NCI-H2227 (cell line): Measurements from ENCODE around the gene RTP5.
"Not testable (repeated sequence)": the region's sequence is repeated elsewhere in the genome, so short reads cannot be mapped to it uniquely, and the experiment has no call there.

Experiments used
- DNase-seq: peaks from one replicate; lab custom pipeline; 2025; ENCODE audit not compliant: unreplicated experiment; lab: John Stamatoyannopoulos, UW

Gene RTP5

DNA sequence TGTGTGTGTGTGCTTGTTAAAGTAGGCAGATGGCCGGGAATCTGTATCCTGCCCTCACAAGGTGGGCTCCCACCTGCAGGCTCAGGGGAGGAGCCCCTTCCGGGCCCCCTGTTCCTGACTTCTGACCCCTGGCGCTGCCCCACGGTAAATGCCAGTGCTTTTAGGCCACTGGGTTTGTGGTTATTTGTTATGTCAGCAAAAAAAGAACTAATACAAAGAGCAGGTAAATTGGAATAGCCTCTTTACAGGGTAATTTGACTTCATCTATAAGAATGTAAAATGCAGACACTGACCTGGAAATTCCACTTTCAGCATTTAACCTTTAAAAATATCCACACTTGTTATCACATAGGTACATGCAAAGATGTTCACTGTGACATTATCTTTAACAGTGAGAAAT lies 44.2 kb downstream of the RTP5 start:
- DNase-seq = no peak

DNA sequence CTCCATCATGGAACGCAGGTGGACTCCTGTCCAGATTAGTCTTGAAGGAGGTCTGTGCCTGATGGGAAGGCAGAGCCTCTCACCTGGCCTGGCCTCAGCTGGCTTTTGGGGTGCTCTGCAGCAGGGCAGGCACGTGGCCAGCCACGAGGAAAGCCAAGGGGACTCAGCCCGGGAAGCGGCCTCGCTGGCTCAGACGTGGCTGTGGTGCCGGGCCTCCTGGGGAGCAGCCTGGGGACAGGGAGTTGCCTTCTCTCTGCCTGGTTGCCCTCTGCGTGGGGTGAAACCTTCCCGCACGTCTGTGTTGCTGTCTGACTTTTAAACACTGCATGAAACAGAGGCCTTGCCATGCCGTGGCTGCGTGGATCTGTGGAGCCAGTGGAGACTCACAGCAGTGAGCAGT lies 45.0 kb downstream of the RTP5 start:
- no peak for DNase-seq

DNA sequence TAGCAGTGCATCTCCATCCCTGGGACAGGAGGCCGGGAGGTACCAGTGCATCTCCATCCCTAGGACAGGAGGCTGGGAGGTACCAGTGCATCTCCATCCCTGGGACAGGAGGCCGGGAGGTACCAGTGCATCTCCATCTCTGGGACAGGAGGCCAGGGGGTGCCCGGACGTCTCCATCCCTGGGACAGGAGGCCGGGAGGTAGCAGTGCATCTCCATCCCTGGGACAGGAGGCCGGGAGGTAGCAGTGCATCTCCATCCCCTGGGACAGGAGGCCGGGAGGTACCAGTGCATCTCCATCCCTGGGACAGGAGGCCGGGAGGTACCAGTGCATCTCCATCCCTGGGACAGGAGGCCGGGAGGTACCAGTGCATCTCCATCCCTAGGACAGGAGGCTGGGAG lies 52.1 kb downstream of the RTP5 start:
- not testable (repeated sequence) for DNase-seq

DNA sequence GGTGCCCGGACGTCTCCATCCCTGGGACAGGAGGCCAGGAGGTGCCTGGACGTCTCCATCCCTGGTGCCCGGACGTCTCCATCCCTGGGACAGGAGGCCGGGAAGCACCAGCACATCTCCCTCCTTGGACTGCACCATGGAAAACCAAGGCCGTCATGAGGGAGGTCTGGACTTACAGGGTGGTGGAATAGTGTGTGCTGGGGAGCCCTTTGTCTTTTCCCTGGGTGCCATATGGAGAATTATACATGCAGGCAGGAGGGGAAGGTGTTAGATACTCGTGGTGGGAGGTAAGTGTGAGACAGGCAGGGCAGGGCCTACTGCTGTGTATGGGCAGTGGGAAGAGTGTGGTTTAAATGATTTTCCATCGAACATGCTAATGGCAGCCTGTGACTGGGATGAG lies 52.9 kb downstream of the RTP5 start:
- DNase-seq = no peak

DNA sequence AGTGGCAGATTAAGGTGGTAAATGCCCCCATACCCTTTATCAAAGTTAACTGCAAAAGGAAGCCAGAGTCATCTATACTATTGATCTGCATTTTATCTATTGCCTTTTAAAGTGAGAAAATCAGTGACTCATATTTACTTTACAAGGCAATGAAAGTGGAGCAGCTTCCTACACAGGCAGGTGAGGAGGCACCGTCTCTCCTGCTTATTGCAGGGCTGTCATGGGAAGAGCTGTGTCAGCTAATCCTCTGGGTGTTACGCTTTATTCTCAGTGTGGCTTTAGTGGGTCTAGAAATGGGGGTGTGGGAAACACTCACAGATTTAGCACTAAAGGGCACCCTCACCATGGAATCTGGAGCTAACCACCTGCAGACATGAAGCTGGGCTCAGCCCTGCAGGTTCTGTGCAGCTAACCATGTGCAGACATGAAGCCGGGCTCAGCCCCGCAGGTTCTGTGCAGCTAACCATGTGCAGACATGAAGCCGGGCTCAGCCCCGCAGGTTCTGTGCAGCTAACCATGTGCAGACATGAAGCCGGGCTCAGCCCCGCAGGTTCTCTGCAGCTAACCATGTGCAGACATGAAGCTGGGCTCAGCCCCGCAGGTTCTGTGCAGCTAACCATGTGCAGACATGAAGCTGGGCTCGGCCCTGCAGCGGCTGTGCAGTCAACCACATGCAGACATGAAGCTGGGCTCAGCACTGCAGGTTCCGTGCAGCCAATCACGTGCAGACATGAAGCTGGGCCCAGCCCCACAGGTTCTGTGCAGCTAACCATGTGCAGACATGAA lies 53.5 kb downstream of the RTP5 start:
- not testable (repeated sequence) for DNase-seq
